Brain microvascular endothelial cell (primary cell): ENCODE measurements around the gene TAGLN.

Experiments
- DNase-seq: peaks from one replicate; pipeline ENCODE4 v3.0.0-alpha.2; 2020
- H3K27ac ChIP-seq: fragments of 250-450 bp; sonication (Bioruptor Pico); 2 replicates; pipeline ENCODE4 v1.5.1; 2020; ENCODE audit warnings: mild to moderate bottlenecking, moderate library complexity
- H3K27me3 ChIP-seq: fragments of 250-450 bp; sonication (Bioruptor Pico); replicated peaks from 2 replicates; pipeline ENCODE4 v1.5.1; 2020; ENCODE audit warnings: mild to moderate bottlenecking
- H3K36me3 ChIP-seq: fragments of 250-450 bp; sonication (Bioruptor Pico); replicated peaks from 2 replicates; pipeline ENCODE4 v1.5.1; 2020; ENCODE audit warnings: mild to moderate bottlenecking
- H3K4me3 ChIP-seq: 2 replicates; pipeline ENCODE4 v1.5.1; 2011; ENCODE audit warnings: low read depth, mild to moderate bottlenecking, control low read depth, low read length, moderate library complexity
- in situ Hi-C: cut with HindIII; loops from 2 replicates; pipeline ENCODE4 v1.10.0; 2017; ENCODE audit warnings: low sequenced_read_pairs, low pct_ligation_motif_present
- TF ChIP-seq, protein P1 (sequence below): IDR thresholded peaks from 2 replicates; pipeline ENCODE4 v1.5.1; 2011; ENCODE audit warnings: low read depth, mild to moderate bottlenecking, moderate library complexity, low read length, control low read depth, inconsistent platforms; ENCODE audit errors: missing control alignments

TAGLN gene

DNA sequence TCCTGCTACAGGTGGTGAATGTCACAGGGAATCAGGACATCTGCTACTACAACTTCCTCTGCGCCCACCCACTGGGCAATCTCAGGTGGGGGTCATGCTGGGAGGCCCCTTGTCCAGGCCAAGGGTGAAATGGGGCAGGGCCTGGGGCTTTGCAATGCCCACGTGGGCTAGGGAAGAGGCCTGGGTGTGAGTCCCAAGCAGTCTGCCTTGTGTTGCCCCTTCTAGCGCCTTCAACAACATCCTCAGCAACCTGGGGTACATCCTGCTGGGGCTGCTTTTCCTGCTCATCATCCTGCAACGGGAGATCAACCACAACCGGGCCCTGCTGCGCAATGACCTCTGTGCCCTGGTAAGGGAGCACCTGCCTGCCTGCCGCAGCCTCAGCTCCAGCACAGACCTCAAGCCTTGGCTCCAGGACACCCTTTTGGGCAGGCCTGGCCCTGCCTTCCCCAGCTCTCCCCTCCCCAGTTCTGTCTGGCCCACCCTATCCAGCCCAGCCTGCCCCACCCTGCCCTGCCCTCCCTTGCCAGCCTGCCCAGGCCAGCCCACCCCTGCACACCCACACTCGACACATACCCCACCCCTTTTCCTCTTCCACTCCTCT is 9.1 kb upstream of the TAGLN start:
- TF ChIP-seq, protein P1, sequence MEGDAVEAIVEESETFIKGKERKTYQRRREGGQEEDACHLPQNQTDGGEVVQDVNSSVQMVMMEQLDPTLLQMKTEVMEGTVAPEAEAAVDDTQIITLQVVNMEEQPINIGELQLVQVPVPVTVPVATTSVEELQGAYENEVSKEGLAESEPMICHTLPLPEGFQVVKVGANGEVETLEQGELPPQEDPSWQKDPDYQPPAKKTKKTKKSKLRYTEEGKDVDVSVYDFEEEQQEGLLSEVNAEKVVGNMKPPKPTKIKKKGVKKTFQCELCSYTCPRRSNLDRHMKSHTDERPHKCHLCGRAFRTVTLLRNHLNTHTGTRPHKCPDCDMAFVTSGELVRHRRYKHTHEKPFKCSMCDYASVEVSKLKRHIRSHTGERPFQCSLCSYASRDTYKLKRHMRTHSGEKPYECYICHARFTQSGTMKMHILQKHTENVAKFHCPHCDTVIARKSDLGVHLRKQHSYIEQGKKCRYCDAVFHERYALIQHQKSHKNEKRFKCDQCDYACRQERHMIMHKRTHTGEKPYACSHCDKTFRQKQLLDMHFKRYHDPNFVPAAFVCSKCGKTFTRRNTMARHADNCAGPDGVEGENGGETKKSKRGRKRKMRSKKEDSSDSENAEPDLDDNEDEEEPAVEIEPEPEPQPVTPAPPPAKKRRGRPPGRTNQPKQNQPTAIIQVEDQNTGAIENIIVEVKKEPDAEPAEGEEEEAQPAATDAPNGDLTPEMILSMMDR: no peak
- no peak for DNase-seq
- no peak overlapping the region for H3K27ac ChIP-seq
- no peak overlapping the region for H3K4me3 ChIP-seq
- no peaks in the 10 kb centered on the region for H3K27me3 ChIP-seq
- peaks cover 50% of the 10 kb centered on the region for H3K36me3 ChIP-seq
- in situ Hi-C loops: no loop called here

- DNase-seq: no peak
- TF ChIP-seq, protein P1: no peak
- Histone ChIP-seq H3K36me3 (peaks cover 50% of the 10 kb centered on the region), H3K27ac (no peak overlapping the region), H3K27me3 (no peaks in the 10 kb centered on the region), H3K4me3 (no peak overlapping the region)
- in situ Hi-C loops: no loop called here
Observed at GRCh38 chr11:117191680-117192400, 7.3 kb upstream of the TAGLN start.

DNA sequence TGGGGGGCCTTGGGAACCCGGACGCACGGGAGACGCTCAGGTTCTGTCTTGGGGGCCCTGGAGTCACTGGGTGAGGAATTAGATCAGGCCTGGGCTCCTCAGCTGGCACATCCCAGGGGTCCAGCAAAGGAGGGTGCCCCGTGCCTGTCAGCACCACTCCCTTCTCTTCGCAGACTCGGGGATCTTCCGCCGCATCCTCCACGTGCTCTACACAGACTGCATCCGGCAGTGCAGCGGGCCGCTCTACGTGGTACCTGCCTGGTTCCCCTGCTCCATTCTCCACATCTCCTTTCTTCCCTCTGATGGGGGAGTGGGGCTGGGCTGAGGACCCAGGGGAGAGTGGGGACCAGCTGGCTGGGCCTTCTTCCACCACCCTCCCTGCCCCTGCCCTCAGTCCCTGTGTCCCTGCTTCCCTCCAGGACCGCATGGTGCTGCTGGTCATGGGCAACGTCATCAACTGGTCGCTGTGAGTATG is 6.7 kb upstream of the TAGLN start:
- Histone ChIP-seq H3K27ac (no peak overlapping the region), H3K27me3 (no peaks in the 10 kb centered on the region), H3K36me3 (peaks cover 47% of the 10 kb centered on the region), H3K4me3 (no peak overlapping the region)
- TF ChIP-seq, protein P1: no peak
- in situ Hi-C loops: no loop called here
- no peak for DNase-seq

GRCh38 chr11:117193130-117194020 is 5.8 kb upstream of the TAGLN start:
- Histone ChIP-seq H3K27me3 (no peaks in the 10 kb centered on the region), H3K36me3 (peaks cover 39% of the 10 kb centered on the region), H3K27ac (no peak overlapping the region), H3K4me3 (no peak overlapping the region)
- TF ChIP-seq, protein P1: no peak
- in situ Hi-C loops: no loop called here
- DNase-seq: no peak

GRCh38 chr11:117194267-117194666 is 4.9 kb upstream of the TAGLN start:
- Histone ChIP-seq H3K27ac (no peak overlapping the region), H3K4me3 (no peak overlapping the region), H3K36me3 (peaks cover 34% of the 10 kb centered on the region), H3K27me3 (no peaks in the 10 kb centered on the region)
- in situ Hi-C loops: no loop called here
- no peak for DNase-seq
- TF ChIP-seq, protein P1: no peak
